K562 (cell line): ENCODE data around the gene DUSP19. TPM values are rescaled to one million over a fixed set of nuclear protein-coding genes. Genes with fewer than 3 reads are reported as not detected.
A peak's percentile ranks its signal among the peaks of the same experiment; 100 is the strongest.

Experiments used
- AFF4 ChIP-seq: sonication (generic); formaldehyde crosslinking; IDR thresholded peaks from 2 replicates; pipeline ENCODE4 v1.8.0; 2023; ENCODE audit warnings: mild to moderate bottlenecking, missing genetic modification reagents
- ARID3B ChIP-seq: fragments of 250-450 bp; sonication (Bioruptor Pico); IDR thresholded peaks from 2 replicates; pipeline ENCODE4 v1.4.0; 2020; ENCODE audit warnings: borderline replicate concordance
- ASH1L ChIP-seq: fragments of 450-650 bp; IDR thresholded peaks from 2 replicates; pipeline ENCODE4 v1.6.1; 2018; ENCODE audit warnings: borderline replicate concordance, mild to moderate bottlenecking, low read depth; ENCODE audit not compliant: partially characterized antibody
- ATF3 ChIP-seq, 2 experiments: fragments of 450-650 bp in 1 of 2; sonication (generic) in 1 of 2; formaldehyde crosslinking in 1 of 2; IDR thresholded peaks in 1 of 2; conservative IDR thresholded peaks in 1 of 2; 2 replicates each; pipeline versions ENCODE4 v1.6.1 to v1.8.1; 2016 to 2023; ENCODE audit warnings: mild to moderate bottlenecking in 2 of 2, moderate library complexity in 2 of 2, inconsistent platforms in 1 of 2, missing genetic modification reagents in 1 of 2
- BACH1 ChIP-seq: fragments of 200-800 bp; sonication (Bioruptor generic); IDR thresholded peaks from 2 replicates; pipeline ENCODE4 v1.6.1; 2016; ENCODE audit warnings: missing genetic modification characterization, missing compliant biosample characterization
- BRD9 ChIP-seq: fragments of 450-650 bp; IDR thresholded peaks from 2 replicates; pipeline ENCODE4 v1.6.1; 2018; ENCODE audit warnings: low read depth; ENCODE audit not compliant: partially characterized antibody
- FOXJ2 ChIP-seq: fragments of 200-800 bp; sonication (Bioruptor generic); IDR thresholded peaks from 2 replicates; pipeline ENCODE4 v1.6.1; 2016; ENCODE audit warnings: missing genetic modification characterization, missing compliant biosample characterization
- IRF9 ChIP-seq: fragments of 450-650 bp; IDR thresholded peaks from 2 replicates; pipeline ENCODE4 v1.6.1; 2016; ENCODE audit warnings: missing biosample characterization, missing genetic modification characterization
- MTA3 ChIP-seq: fragments of 450-650 bp; formaldehyde crosslinking; IDR thresholded peaks from 2 replicates; pipeline ENCODE4 v1.6.1; 2017; ENCODE audit warnings: mild to moderate bottlenecking, borderline replicate concordance
- RB1 ChIP-seq: fragments of 450-650 bp; IDR thresholded peaks from 2 replicates; pipeline ENCODE4 v1.6.1; 2017; ENCODE audit warnings: low read depth, mild to moderate bottlenecking
- SIX5 ChIP-seq, 2 experiments: IDR thresholded peaks; 2 replicates each; pipeline ENCODE4 v1.6.1; 2011; ENCODE audit warnings: low read length in 2 of 2, borderline replicate concordance in 1 of 2, low read depth in 1 of 2, mild to moderate bottlenecking in 1 of 2, moderate library complexity in 1 of 2; ENCODE audit not compliant: insufficient read depth in 1 of 2
- ZNF184 ChIP-seq: sonication (generic); formaldehyde crosslinking; IDR thresholded peaks from 2 replicates; pipeline ENCODE4 v1.5.0; 2020; ENCODE audit warnings: missing genetic modification reagents
- ZNF197 ChIP-seq: fragments of 200-800 bp; sonication (Bioruptor generic); IDR thresholded peaks from 2 replicates; pipeline ENCODE4 v1.6.1; 2016; ENCODE audit warnings: low read depth, missing genetic modification characterization, missing compliant biosample characterization
- ZNF696 ChIP-seq: fragments of 250-450 bp; sonication (Bioruptor Pico); conservative IDR thresholded peaks from 2 replicates; pipeline ENCODE4 v1.4.0; 2020; ENCODE audit warnings: mild to moderate bottlenecking, moderate library complexity
- polyA plus RNA-seq, 8 experiments: library from polyadenylated mRNA; depleted of rRNA in 4 of 8; stranded (reverse) in 5 of 8; unstranded in 3 of 8; fragments of >200 nt; fragmentation: Nextera tagmentation in 2 of 8; fragmentation: Illumina TruSeq in 1 of 8; extraction: Ambion mirVana in 2 of 8; extraction: Trizol in 1 of 8; gene quantifications; 2 replicates each; pipeline versions ENCODE4 v1.2.1 to v1.2.3, GENCODE V29; 2011 to 2014; ENCODE audit warnings: inconsistent platforms in 1 of 8, missing spikeins in 1 of 8
- total RNA-seq, 7 experiments: library from RNA; depleted of rRNA in 6 of 7; stranded (reverse); fragments of >200 nt in 6 of 7; fragmentation: Illumina TruSeq in 2 of 7; extraction: Trizol in 2 of 7; gene quantifications; 2 replicates each; pipeline versions ENCODE4 v1.2.1 to v1.2.3, GENCODE V29; 2011 to 2021; ENCODE audit warnings: low replicate concordance in 1 of 7

DUSP19 gene
- total and polyA plus RNA-seq, 9 of the 15 experiments (the other 6 are each of a cell fraction or from before 2014, with no cell fraction given) = 1.6 to 6.3 (median 3.1) TPM

- TF ChIP-seq SIX5 (IDR thresholded peaks at IDR 0.05; ENCODE audit: borderline replicate concordance in 1 of 2, insufficient read depth in 1 of 2, low read depth in 1 of 2, low read length in 2 of 2) = no peak
- TF ChIP-seq FOXJ2 (tag) = 0 out of 2 replicates have a peak, but pooled peaks have one; percentile 48
- no peak for TF ChIP-seq BRD9
- no peak for TF ChIP-seq ZNF696 (CRISPR knock-in tag)
- TF ChIP-seq AFF4 (CRISPR knock-in tag) = no peak
- TF ChIP-seq ZNF197 (CRISPR knock-in tag) = peak; percentile 54; the same call in 1 of the 2 replicates
- no peak for TF ChIP-seq ARID3B (CRISPR knock-in tag)
- no peak for TF ChIP-seq IRF9 (tag)
- TF ChIP-seq MTA3 = 0 out of 2 replicates have a peak, but pooled peaks have one; percentile 4
- no peak for TF ChIP-seq ATF3 (IDR thresholded peaks at IDR 0.05)
- no peak for TF ChIP-seq ATF3 (CRISPR knock-in tag; conservative IDR thresholded peaks at IDR 0.05)
- no peak for TF ChIP-seq ZNF184
- no peak for TF ChIP-seq ASH1L
- no peak for TF ChIP-seq RB1
- TF ChIP-seq BACH1 (tag) = 0 out of 2 replicates have a peak, but pooled peaks have one; percentile 46
These were observed 42.4 kb upstream of the DUSP19 start (continued) for GRCh38 chr2:183035954-183036669.
